ENCODE measurements around the gene SPDYA.

The SPDYA gene

DNA sequence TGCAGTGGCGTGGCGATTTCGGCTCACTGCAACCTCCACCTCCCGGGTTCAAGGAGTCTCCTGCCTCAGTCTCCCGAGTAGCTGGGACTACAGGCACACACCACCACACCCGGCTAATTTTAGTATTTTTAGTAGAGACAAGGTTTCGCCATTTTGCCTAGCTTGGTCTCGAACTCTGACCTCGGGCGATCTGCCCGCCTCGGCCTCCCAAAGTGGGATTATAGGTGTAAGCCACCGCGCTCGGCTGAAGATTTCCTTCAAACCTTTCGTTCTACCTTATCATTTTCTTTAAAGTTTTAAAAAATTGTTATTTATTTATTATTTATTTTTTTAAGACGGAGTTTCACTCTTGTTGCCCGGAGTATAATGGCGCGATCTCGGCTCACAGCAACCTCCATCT, 82.9 kb downstream of the SPDYA start:
- no peak for DNase-seq (ENCODE audit: low spot score)
- H3K27ac ChIP-seq = no peak overlapping the region
- no peak overlapping the region for H3K4me3 ChIP-seq
- TF ChIP-seq, protein P1, sequence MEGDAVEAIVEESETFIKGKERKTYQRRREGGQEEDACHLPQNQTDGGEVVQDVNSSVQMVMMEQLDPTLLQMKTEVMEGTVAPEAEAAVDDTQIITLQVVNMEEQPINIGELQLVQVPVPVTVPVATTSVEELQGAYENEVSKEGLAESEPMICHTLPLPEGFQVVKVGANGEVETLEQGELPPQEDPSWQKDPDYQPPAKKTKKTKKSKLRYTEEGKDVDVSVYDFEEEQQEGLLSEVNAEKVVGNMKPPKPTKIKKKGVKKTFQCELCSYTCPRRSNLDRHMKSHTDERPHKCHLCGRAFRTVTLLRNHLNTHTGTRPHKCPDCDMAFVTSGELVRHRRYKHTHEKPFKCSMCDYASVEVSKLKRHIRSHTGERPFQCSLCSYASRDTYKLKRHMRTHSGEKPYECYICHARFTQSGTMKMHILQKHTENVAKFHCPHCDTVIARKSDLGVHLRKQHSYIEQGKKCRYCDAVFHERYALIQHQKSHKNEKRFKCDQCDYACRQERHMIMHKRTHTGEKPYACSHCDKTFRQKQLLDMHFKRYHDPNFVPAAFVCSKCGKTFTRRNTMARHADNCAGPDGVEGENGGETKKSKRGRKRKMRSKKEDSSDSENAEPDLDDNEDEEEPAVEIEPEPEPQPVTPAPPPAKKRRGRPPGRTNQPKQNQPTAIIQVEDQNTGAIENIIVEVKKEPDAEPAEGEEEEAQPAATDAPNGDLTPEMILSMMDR (IDR thresholded peaks at IDR 0.05) = no peak

DNA sequence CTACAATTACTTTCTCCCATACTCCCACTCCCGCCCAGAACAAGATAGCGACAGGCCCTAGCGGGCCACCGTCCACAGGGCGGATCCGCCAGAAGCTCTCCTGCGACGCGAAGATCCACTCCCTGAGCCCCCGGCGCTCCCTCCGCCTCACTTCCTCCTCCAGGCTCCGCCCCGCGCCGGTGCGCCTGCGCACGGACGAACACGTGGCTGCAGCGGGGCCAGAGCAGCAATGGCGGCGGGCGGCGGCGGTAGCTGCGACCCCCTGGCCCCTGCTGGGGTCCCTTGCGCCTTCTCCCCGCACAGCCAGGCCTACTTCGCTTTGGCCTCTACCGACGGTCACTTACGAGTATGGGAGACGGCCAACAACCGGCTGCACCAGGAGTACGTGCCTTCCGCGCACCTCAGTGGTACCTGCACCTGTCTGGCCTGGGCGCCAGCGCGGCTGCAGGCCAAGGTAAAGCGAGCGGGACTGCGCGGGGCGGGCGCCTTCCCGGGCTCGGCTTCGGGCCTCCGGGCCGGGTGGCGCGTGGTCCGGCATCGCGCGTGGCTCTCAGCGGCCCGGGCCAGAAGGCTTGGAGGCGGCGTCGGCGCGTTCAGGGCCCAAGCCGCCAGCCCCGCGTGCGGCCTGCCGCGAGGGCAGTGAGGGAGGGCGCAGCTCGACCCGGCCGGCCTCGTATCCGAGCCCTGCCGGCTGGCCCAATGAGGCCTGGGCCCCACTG, 84.0 kb downstream of the SPDYA start, which contains the start of gene WDR43:
Gene WDR43, plus strand, starts transcription at position 198 of the 719 bp plus-strand sequence. Its CDS starts 32 bp downstream, at position 230.
- peak; percentile 98 for DNase-seq (ENCODE audit: low spot score)
- Histone ChIP-seq H3K4me3 (peak within 1 kb of the TSS; percentile 100), H3K27ac (peak within 1 kb of the TSS; percentile 66 to 84)
- TF ChIP-seq, protein P1 (IDR thresholded peaks at IDR 0.05) = no peak

DNA sequence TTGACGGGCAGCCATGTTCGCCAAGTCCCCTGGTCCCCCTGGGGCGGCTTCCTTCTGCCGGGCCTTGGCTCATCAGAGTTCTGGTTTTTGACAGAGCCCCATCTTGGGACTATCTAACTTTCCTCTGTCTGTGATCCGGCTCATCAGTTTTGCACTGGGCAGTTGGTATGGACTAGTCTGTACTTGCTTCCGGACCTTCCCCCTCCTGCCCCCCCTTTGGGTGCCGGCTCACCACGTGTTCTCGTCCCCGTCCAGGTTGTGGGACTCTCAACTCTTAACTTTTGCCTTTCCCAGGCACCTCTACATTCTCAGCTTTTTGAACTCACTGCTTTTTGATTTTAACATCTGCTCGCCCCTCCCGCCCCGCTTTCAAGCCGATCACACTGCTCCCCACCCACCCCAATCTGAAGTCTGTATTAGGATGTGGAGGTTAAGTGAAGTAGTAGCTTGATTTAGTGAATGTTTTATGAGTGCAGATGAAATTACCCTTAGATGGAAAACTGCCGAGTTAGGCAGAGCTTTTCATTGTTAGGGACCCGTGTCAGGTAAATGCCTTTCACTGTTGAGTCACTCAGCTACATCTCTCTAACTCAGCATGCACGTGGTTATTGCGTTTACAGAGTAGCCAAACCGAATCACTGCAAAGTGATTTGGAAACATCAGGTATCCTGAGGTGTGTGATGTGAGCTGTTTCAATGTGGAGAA, 84.7 kb downstream of the SPDYA start:
- peak; percentile 79 for DNase-seq (ENCODE audit: low spot score)
- H3K27ac ChIP-seq = peak overlapping the region; percentile 66 to 84
- TF ChIP-seq, protein P1 (IDR thresholded peaks at IDR 0.05) = no peak
- peak overlapping the region; percentile 100 for H3K4me3 ChIP-seq

- DNase-seq (ENCODE audit: low spot score) = no peak
- H3K27ac ChIP-seq = no peak overlapping the region
- H3K4me3 ChIP-seq = no peak overlapping the region
- TF ChIP-seq, protein P1 (IDR thresholded peaks at IDR 0.05) = no peak
These were observed 86.3 kb downstream of the SPDYA start for GRCh38 chr2:28896906-28897305.

GRCh38 chr2:28898048-28898447, 87.4 kb downstream of the SPDYA start:
- Histone ChIP-seq H3K4me3 (no peak overlapping the region), H3K27ac (no peak overlapping the region)
- no peak for DNase-seq (ENCODE audit: low spot score)
- TF ChIP-seq, protein P1 (IDR thresholded peaks at IDR 0.05) = no peak
